ENCODE data around the gene IL17RD. TPM values are rescaled to one million over a fixed set of nuclear protein-coding genes. Genes with fewer than 3 reads are reported as not detected.

Gene IL17RD
- total and polyA plus RNA-seq, 2 donors (not counting 1 experiment from before 2014, with no cell fraction given), result 0.05 TPM; not detected in 1

DNA sequence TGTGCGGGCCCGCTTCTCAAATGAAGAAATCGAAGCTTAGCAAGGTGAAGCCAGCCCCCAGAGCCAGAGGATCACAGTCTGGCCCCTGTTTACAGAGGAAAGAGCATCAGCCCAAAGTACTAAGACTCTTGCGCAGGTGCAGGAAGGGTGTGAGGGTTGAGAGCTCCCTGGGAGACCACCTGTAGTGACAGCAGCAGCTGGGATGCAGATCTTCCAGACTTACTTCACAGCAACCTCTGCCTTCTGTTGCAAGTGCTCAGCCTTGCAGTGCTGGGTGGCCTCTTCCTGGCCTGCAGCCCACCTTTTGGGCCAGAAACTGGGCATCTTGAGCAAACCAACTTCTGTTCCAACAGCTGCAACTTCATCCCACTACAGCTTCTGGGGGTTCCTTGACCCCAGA lies 85.0 kb downstream of the IL17RD start:
- no peak for TF ChIP-seq EZH2 (IDR thresholded peaks at IDR 0.05; ENCODE audit: borderline replicate concordance, insufficient read depth, low read depth, low read length, poor library complexity, severe bottlenecking)
- TF ChIP-seq, protein P1, sequence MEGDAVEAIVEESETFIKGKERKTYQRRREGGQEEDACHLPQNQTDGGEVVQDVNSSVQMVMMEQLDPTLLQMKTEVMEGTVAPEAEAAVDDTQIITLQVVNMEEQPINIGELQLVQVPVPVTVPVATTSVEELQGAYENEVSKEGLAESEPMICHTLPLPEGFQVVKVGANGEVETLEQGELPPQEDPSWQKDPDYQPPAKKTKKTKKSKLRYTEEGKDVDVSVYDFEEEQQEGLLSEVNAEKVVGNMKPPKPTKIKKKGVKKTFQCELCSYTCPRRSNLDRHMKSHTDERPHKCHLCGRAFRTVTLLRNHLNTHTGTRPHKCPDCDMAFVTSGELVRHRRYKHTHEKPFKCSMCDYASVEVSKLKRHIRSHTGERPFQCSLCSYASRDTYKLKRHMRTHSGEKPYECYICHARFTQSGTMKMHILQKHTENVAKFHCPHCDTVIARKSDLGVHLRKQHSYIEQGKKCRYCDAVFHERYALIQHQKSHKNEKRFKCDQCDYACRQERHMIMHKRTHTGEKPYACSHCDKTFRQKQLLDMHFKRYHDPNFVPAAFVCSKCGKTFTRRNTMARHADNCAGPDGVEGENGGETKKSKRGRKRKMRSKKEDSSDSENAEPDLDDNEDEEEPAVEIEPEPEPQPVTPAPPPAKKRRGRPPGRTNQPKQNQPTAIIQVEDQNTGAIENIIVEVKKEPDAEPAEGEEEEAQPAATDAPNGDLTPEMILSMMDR (IDR thresholded peaks at IDR 0.05), result no peak

DNA sequence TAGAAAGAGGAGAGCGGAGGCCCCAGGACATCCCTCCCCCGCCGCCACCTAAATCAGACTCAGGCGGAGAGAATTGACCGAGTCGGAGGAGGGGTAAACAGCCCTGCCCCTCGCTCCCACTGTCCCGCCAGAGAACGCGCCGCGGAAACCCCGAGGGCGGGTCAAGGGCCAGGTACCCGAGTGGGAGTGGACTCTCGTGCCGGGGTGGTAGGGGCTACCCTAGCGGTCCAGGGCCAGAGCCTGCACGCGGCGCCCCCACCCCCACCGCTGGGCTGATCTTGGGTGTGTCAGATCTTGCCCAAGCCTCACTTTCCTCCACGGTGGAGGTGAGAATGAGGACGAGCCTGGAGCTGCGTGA lies 85.7 kb downstream of the IL17RD start:
- TF ChIP-seq, protein P1 (IDR thresholded peaks at IDR 0.05), result no peak
- no peak for TF ChIP-seq EZH2 (IDR thresholded peaks at IDR 0.05; ENCODE audit: borderline replicate concordance, insufficient read depth, low read depth, low read length, poor library complexity, severe bottlenecking)
- peaks cover 0 to 4% (median 0%) of the 10 kb centered on the region in 3 donors for H3K9me3 ChIP-seq (ENCODE audit: control extremely low read depth in 1 of 3, control insufficient read depth in 2 of 3, insufficient read depth in 1 of 3, low read length in 2 of 3)
- H2AFZ ChIP-seq (ENCODE audit: insufficient read depth, low read depth, low read length, poor library complexity, severe bottlenecking), result peak overlapping the region; percentile 50
- DNase-seq (peak; percentile 36), ATAC-seq (ENCODE audit: low read depth) (no peak)
- Mint-ChIP-seq H3K9me3 (ENCODE audit: insufficient read depth) (no peaks in the 10 kb centered on the region), H3K4me3 (peak overlapping the region; percentile 86), H3K27me3 (peaks cover 57% of the 10 kb centered on the region), H3K4me1 (peaks cover 17% of the 10 kb centered on the region), H3K27ac (no peak overlapping the region)
- peak overlapping the region; percentile 95 for H3K4me2 ChIP-seq (replicated peaks; ENCODE audit: low read depth, low read length, poor library complexity, severe bottlenecking)
- H3K4me1 ChIP-seq (ENCODE audit: control insufficient read depth in 2 of 2, insufficient read depth in 2 of 2, low read length in 2 of 2), result peaks cover 21 to 22% of the 10 kb centered on the region in 2 donors
- H3K9ac ChIP-seq (ENCODE audit: low read length), result peak overlapping the region; percentile 70
- H3K79me2 ChIP-seq (ENCODE audit: control insufficient read depth, insufficient read depth, low read length), result no peaks in the 10 kb centered on the region
- intact Hi-C loops (cut with micrococcal nuclease), result loop anchor here (2.0 to 10.0 kb wide), 2 partner anchors 85 to 145 kb away; partner anchors contain the start of gene APPL1
- no peak overlapping the region for H3K27ac ChIP-seq (ENCODE audit: low read length in 2 of 2)
- no peaks in the 10 kb centered on the region for H3K36me3 ChIP-seq (replicated peaks in 1 of 2; ENCODE audit: control extremely low read depth in 1 of 2, control insufficient read depth in 1 of 2, extremely low read depth in 1 of 2, insufficient read depth in 2 of 2, low read length in 1 of 2)
- peak overlapping the region in 4 of 5 experiments; percentile 54 to 70 (median 62) for H3K4me3 ChIP-seq (ENCODE audit: control extremely low read depth in 1 of 5, extremely low read depth in 1 of 5, insufficient read depth in 1 of 5, low read depth in 2 of 5, low read length in 4 of 5)
- H4K20me1 ChIP-seq (ENCODE audit: control insufficient read depth, insufficient read depth, low read length, poor library complexity, severe bottlenecking), result no peaks in the 10 kb centered on the region
- H3K27me3 ChIP-seq (replicated peaks in 1 of 4; ENCODE audit: control extremely low read depth in 1 of 4, control insufficient read depth in 3 of 4, insufficient read depth in 4 of 4, low read length in 3 of 4), result peaks cover 0 to 60% (median 48%) of the 10 kb centered on the region in 4 experiments
- WGBS (ENCODE audit: insufficient coverage), result 46% methylated on average over 10 of the region's 25 CpGs
- POLR2A ChIA-PET, result no interaction called here
- CTCF ChIA-PET, result interaction anchor here (1.6 to 1.8 kb wide), 2 partner anchors 17 to 83 kb away, joined by 4 read pairs; no protein-coding TSS in a partner anchor

More for the DNA sequence above, 85.0 kb downstream of the IL17RD start:
- Histone ChIP-seq H3K27ac (ENCODE audit: low read length in 2 of 2) (no peak overlapping the region), H3K9ac (ENCODE audit: low read length) (no peak overlapping the region), H3K4me1 (ENCODE audit: control insufficient read depth in 2 of 2, insufficient read depth in 2 of 2, low read length in 2 of 2) (peaks cover 21 to 22% of the 10 kb centered on the region in 2 donors), H3K79me2 (ENCODE audit: control insufficient read depth, insufficient read depth, low read length) (no peaks in the 10 kb centered on the region), H3K4me2 (replicated peaks; ENCODE audit: low read depth, low read length, poor library complexity, severe bottlenecking) (no peak overlapping the region), H2AFZ (ENCODE audit: insufficient read depth, low read depth, low read length, poor library complexity, severe bottlenecking) (no peak overlapping the region), H4K20me1 (ENCODE audit: control insufficient read depth, insufficient read depth, low read length, poor library complexity, severe bottlenecking) (no peaks in the 10 kb centered on the region), H3K27me3 (replicated peaks in 1 of 4; ENCODE audit: control extremely low read depth in 1 of 4, control insufficient read depth in 3 of 4, insufficient read depth in 4 of 4, low read length in 3 of 4) (peaks cover 0 to 53% (median 41%) of the 10 kb centered on the region in 4 experiments), H3K4me3 (ENCODE audit: control extremely low read depth in 1 of 5, extremely low read depth in 1 of 5, insufficient read depth in 1 of 5, low read depth in 2 of 5, low read length in 4 of 5) (no peak overlapping the region), H3K9me3 (ENCODE audit: control extremely low read depth in 1 of 3, control insufficient read depth in 2 of 3, insufficient read depth in 1 of 3, low read length in 2 of 3) (peaks cover 0 to 4% (median 0%) of the 10 kb centered on the region in 3 donors), H3K36me3 (replicated peaks in 1 of 2; ENCODE audit: control extremely low read depth in 1 of 2, control insufficient read depth in 1 of 2, extremely low read depth in 1 of 2, insufficient read depth in 2 of 2, low read length in 1 of 2) (no peaks in the 10 kb centered on the region)
- Mint-ChIP-seq H3K4me3 (peak overlapping the region; percentile 81), H3K4me1 (peaks cover 17% of the 10 kb centered on the region), H3K9me3 (ENCODE audit: insufficient read depth) (no peaks in the 10 kb centered on the region), H3K27me3 (peaks cover 50% of the 10 kb centered on the region), H3K27ac (no peak overlapping the region)
- ATAC-seq (ENCODE audit: low read depth) (no peak), DNase-seq (no peak)
- intact Hi-C loops (cut with micrococcal nuclease), result no loop called here
- POLR2A ChIA-PET, result no interaction called here
- CTCF ChIA-PET, result interaction anchor here (1.6 kb wide), 1 partner anchor 84 kb away, joined by 4 read pairs; no protein-coding TSS in a partner anchor
- WGBS (ENCODE audit: insufficient coverage), result 100% methylated on average over 3 of the region's 4 CpGs

Data from B cell (primary cell).